Lower leg skin (tissue), 4 donors: ENCODE data around the gene LRP1B. TPM values are rescaled to one million over a fixed set of nuclear protein-coding genes. Genes with fewer than 3 reads are reported as not detected.

ENCODE experiments used
- DNase-seq, 2 donors: peaks; one replicate each; pipeline ENCODE4 v3.0.0-alpha.2; 2019; ENCODE audit warnings: low spot score in 2 of 2
- H3K4me3 ChIP-seq: fragments of 200-600 bp; sonication (generic); 2 replicates; pipeline ENCODE4 v1.5.1; 2017; ENCODE audit warnings: mild to moderate bottlenecking, low read depth; ENCODE audit not compliant: poor library complexity, severe bottlenecking
- POLR2A ChIP-seq, 2 donors: fragments of 450-650 bp; IDR thresholded peaks; one replicate each; pipeline ENCODE4 v1.6.1; 2016 to 2017; ENCODE audit warnings: antibody characterized with exemption in 2 of 2, mild to moderate bottlenecking in 1 of 2, moderate library complexity in 1 of 2
- WGBS, 2 donors: methylation state at CpG; one replicate each; pipeline ENCODE4 v1.1.5; 2018; 5-methylcytosine and 5-hydroxymethylcytosine counted together
- intact Hi-C: fragments of 100-400 bp; cut with DNase I; formaldehyde crosslinking; loops from one replicate; pipeline ENCODE4 v1.15.0; 2023; ENCODE audit warnings: low total_unique reads
- total RNA-seq, 4 donors: library from RNA; depleted of rRNA; stranded (reverse); fragments of >200 nt; gene quantifications; one replicate each; pipeline ENCODE4 v1.1.0, GENCODE V29; 2016
- TF ChIP-seq, protein P1 (sequence below), 3 donors: fragments of 450-650 bp; IDR thresholded peaks; one replicate each; pipeline ENCODE4 v1.5.1; 2016; ENCODE audit warnings: antibody characterized with exemption in 3 of 3, mild to moderate bottlenecking in 3 of 3, moderate library complexity in 2 of 3

Gene LRP1B
- total RNA-seq, 4 donors from 2014 or later = 0.80 to 1.6 (median 1.0) TPM

DNA sequence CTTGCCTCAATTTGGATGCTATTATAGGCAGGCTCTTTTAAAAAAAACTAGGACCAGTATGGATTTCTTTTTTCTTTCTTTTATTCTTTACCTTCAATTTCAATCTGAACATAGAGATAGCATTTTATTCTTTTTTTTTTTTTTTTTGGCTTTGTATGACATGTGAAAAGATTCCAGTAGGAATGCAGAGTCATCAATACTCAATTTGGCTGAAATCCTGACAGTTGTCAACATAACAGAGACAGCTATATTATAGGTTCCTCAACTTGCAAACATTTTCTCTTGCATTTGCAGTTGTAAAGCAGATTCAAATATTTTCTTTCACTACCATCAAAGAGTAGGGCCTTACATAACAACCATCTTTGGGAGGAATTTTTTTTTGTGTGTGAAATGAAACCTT is 334.4 kb downstream of the LRP1B start:
- intact Hi-C loops = no loop called here

DNA sequence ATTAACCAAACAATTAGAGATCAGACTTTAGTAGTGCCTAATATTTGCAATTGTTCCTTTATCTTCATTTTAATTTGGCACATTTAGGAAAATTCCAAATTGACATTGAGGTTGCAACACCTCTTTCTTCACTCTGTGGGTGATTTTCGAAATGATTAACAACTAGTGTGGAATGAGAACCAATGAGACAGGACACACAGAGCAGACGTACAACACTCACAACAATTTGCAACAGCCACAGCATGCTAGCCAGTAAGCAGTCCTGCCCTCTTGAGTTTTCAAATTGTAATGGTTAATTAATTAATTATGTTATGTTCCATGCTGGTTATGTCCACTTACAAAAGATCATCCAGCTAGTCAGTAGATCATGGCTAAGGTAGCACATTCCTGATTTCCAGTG is 339.3 kb downstream of the LRP1B start:
- DNase-seq = no peak
- 72 to 75% methylated on average over 2 of the region's 2 CpGs for WGBS, 2 donors
- intact Hi-C loops = no loop called here
- TF ChIP-seq, protein P1, sequence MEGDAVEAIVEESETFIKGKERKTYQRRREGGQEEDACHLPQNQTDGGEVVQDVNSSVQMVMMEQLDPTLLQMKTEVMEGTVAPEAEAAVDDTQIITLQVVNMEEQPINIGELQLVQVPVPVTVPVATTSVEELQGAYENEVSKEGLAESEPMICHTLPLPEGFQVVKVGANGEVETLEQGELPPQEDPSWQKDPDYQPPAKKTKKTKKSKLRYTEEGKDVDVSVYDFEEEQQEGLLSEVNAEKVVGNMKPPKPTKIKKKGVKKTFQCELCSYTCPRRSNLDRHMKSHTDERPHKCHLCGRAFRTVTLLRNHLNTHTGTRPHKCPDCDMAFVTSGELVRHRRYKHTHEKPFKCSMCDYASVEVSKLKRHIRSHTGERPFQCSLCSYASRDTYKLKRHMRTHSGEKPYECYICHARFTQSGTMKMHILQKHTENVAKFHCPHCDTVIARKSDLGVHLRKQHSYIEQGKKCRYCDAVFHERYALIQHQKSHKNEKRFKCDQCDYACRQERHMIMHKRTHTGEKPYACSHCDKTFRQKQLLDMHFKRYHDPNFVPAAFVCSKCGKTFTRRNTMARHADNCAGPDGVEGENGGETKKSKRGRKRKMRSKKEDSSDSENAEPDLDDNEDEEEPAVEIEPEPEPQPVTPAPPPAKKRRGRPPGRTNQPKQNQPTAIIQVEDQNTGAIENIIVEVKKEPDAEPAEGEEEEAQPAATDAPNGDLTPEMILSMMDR (IDR thresholded peaks at IDR 0.05) = no peak
- TF ChIP-seq POLR2A (IDR thresholded peaks at IDR 0.05) = no peak
- no peak overlapping the region for H3K4me3 ChIP-seq

More for the DNA sequence above, 334.4 kb downstream of the LRP1B start:
- no peak overlapping the region for H3K4me3 ChIP-seq
- DNase-seq = no peak
- no peak for TF ChIP-seq POLR2A (IDR thresholded peaks at IDR 0.05)
- TF ChIP-seq, protein P1 (IDR thresholded peaks at IDR 0.05) = no peak

DNA sequence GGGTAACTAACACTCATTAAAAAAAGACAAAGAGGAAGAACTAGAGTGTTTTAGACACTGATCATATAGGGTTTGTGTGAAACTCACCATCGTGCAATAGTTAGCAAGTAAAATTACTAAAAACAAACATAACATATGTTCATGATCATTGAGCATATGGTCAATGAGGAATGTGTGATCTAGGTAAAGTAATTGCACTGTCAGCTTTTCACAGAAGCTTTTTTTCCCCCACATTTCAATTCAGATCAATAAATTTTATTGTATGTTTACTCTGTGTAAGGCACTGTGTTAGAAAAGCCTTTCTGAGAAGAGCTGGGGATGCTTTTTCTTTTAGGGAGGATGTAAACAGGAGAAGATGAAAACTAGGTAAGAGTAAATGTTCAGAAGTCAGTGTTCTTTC is 348.2 kb downstream of the LRP1B start:
- H3K4me3 ChIP-seq = no peak overlapping the region
- 52 to 71% methylated on average over 1 of the region's 1 CpG for WGBS, 2 donors
- no peak for DNase-seq
- intact Hi-C loops = no loop called here
- no peak for TF ChIP-seq POLR2A (IDR thresholded peaks at IDR 0.05)
- TF ChIP-seq, protein P1 (IDR thresholded peaks at IDR 0.05) = no peak

DNA sequence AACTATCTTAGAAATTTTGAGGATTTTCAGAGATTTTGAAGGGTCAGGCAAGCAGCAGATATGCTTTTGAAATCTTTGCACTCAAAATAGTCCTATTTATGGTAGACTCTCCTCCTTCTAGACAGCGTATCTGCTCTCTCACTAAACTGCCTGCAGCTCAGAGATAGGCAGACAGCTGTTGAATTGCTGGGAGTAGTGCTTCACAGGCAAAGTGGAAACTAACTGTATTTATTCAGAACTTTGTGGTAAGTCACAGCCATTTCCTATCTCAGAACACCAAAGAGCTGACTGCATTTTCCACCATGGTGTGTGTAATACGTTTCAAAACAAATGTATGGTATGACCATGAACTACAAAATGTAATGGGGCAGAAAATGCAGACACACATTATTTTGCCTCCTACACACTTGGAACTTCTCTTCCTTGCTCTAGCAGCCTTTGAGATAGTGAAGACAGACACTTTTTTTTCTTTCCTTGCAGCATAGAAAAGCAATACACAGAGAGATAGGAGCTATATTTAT is 352.4 kb downstream of the LRP1B start:
- H3K4me3 ChIP-seq = no peak overlapping the region
- no peak for TF ChIP-seq POLR2A (IDR thresholded peaks at IDR 0.05)
- TF ChIP-seq, protein P1 (IDR thresholded peaks at IDR 0.05) = no peak
- whole genome bisulfite sequencing, 2 donors = 61% methylated on average over 2 of the region's 2 CpGs
- intact Hi-C loops = no loop called here
- no peak for DNase-seq

DNA sequence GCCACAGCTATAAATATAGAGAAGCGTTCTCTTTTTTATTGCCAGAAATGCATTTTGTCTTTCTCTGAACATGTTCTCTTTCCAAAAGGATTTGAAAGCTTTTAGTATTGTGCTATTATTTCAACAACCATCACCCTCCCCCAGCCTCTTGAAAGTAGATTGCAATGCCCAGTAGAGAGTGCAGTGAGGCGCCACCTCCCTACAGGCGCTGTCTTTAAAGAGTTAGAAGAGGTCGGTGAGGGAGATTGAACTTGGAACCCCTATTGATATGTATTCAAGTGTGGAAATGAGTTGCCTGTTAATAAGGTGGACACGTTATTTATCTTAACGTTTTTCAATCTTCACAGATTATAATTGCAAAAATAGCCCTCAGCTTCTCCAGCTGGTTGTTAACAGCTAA is 360.3 kb downstream of the LRP1B start:
- 84% methylated on average over 6 of the region's 6 CpGs for WGBS, 2 donors
- TF ChIP-seq, protein P1 (IDR thresholded peaks at IDR 0.05) = no peak
- TF ChIP-seq POLR2A (IDR thresholded peaks at IDR 0.05) = no peak
- no peak for DNase-seq
- intact Hi-C loops = no loop called here
- no peak overlapping the region for H3K4me3 ChIP-seq

DNA sequence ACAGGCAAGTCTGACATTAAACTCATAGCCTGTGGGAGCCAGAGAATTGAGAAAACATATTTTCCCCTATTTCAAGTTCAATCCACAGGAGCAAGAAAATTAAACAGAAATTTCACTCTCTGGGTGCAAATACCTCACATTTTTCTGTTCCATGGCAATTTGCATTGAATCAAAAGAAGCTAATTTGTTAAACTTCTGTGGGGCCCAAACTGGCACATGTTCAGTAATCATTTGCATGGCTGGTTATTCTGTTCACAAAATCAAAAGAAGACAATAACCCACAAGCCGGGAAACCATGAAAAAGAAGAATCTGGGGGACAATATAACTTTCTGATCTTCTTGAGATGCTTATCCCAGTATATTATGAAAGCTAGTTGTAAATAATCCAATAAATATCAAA is 363.1 kb downstream of the LRP1B start:
- intact Hi-C loops = no loop called here
- TF ChIP-seq, protein P1 (IDR thresholded peaks at IDR 0.05) = no peak
- no peak for TF ChIP-seq POLR2A (IDR thresholded peaks at IDR 0.05)
- H3K4me3 ChIP-seq = no peak overlapping the region
- 77 to 78% methylated on average over 1 of the region's 1 CpG for WGBS, 2 donors
- no peak for DNase-seq
